Prostate gland (tissue), 2 donors: Measurements from ENCODE around the gene SPPL3.

ENCODE experiments used
- CTCF ChIP-seq, 4 experiments: fragments of 200-600 bp in 2 of 4; fragments of 450-650 bp in 2 of 4; sonication (generic) in 2 of 4; IDR thresholded peaks; 1 replicate in 3 of 4; 2 replicates in 1 of 4; pipeline ENCODE4 v1.5.1; 2016 to 2019; ENCODE audit warnings: antibody characterized with exemption in 4 of 4, mild to moderate bottlenecking in 2 of 4, moderate library complexity in 2 of 4
- POLR2A ChIP-seq: fragments of 450-650 bp; IDR thresholded peaks from one replicate; pipeline ENCODE4 v1.6.1; 2016; ENCODE audit warnings: antibody characterized with exemption, mild to moderate bottlenecking
- POLR2AphosphoS5 ChIP-seq: sonication (generic); formaldehyde crosslinking; IDR thresholded peaks from one replicate; pipeline ENCODE4 v1.6.1; 2017; ENCODE audit warnings: antibody characterized with exemption

- TF ChIP-seq CTCF (IDR thresholded peaks at IDR 0.05) (no peak), POLR2A (no peak), POLR2AphosphoS5 (no peak)
These were observed 177.7 kb downstream of the SPPL3 start for GRCh38 chr12:120726510-120726793.
